Metanephros (tissue), 2 donors: ENCODE measurements around the gene ADAMTS14. TPM values are rescaled to one million over a fixed set of nuclear protein-coding genes. Genes with fewer than 3 reads are reported as not detected.

ENCODE experiments used
- small RNA-seq: library from RNA; depleted of rRNA; stranded (forward); fragments of <200 nt; gene quantifications from one replicate; pipeline ENCODE3, GENCODE V24; 2014; ENCODE audit warnings: low replicate concordance
- total RNA-seq: library from RNA; depleted of rRNA; stranded (reverse); fragments of >200 nt; gene quantifications from one replicate; pipeline ENCODE4 v1.2.3, GENCODE V29; 2014

Gene ADAMTS14
- 4.0 TPM for total RNA-seq

GRCh38 chr10:70672165-70673042 lies at the start of gene ADAMTS14:
ADAMTS14 (plus strand) TSS chr10:70672506; CDS start chr10:70672803, 297 bp downstream.

GRCh38 chr10:70785190-70785589 lies 112.9 kb downstream of the ADAMTS14 start, which contains the start of gene TBATA:
TBATA (minus strand) TSS chr10:70785377; CDS start chr10:70783379, 1,998 bp downstream.

Small RNAs within 50 kb of the gene (small RNA-seq; reads per million reads assigned to genes)
- not detected for gene RPS26P40

Other genes starting within 250 kb of the ADAMTS14 start
- not detected for gene NODAL, start 230.8 kb upstream of the ADAMTS14 start, total RNA-seq
- gene PALD1, start 193.7 kb upstream of the ADAMTS14 start, total RNA-seq, result 18.1 TPM
- gene PRF1, start 69.8 kb upstream of the ADAMTS14 start, total RNA-seq, result 2.0 TPM
- not detected for gene TBATA, start 112.9 kb downstream of the ADAMTS14 start, total RNA-seq
- 70.1 TPM for gene SGPL1, start 143.4 kb downstream of the ADAMTS14 start, total RNA-seq
- 71.8 TPM for gene PCBD1, start 216.1 kb downstream of the ADAMTS14 start, total RNA-seq